CD4-positive, alpha-beta T cell treated with Interleukin-4 for 4 hours (primary cell): Measurements from ENCODE around the gene PRR19.

Experiments used
- DNase-seq: peaks from one replicate; pipeline ENCODE4 v3.0.0-alpha.2; 2020

Gene PRR19

DNA sequence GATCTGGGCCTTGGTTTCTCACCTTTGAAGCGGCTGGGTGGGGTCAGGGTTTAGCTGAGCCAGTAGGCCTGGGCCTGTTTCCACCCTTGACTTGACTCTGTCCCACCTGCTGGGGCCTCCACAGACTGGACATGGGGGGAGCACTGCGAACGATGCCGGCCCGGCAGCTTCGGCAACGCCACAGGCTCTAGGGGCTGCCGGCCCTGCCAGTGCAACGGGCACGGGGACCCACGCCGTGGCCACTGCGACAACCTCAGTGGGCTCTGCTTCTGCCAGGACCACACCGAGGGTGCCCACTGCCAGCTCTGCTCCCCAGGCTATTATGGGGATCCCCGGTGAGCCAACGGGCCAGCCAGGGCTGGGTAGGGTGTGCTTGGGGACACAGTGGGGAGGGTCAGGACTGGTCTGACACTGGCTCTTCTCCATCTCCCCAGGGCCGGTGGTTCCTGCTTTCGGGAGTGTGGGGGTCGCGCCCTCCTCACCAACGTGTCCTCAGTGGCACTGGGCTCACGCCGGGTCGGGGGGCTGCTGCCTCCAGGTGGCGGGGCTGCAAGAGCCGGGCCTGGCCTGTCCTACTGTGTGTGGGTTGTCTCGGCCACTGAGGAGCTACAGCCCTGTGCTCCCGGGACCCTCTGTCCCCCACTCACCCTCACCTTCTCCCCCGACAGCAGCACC lies 51.5 kb downstream of the PRR19 start:
- no peak for DNase-seq

DNA sequence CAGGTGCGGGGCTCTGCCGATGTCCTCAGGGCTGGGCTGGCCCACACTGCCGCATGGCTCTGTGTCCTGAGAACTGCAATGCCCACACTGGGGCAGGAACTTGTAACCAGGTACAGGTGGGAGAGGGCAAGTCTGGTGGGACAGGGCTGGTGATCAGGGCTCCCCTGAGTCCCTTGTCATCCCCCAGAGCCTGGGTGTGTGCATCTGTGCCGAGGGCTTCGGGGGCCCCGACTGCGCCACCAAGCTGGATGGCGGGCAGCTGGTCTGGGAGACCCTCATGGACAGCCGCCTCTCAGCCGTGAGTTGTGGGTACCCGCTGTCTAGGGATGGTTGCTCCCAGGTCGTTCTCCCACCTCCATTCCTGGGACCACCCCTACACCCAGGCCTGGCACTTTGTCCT lies 54.0 kb downstream of the PRR19 start:
- no peak for DNase-seq

DNA sequence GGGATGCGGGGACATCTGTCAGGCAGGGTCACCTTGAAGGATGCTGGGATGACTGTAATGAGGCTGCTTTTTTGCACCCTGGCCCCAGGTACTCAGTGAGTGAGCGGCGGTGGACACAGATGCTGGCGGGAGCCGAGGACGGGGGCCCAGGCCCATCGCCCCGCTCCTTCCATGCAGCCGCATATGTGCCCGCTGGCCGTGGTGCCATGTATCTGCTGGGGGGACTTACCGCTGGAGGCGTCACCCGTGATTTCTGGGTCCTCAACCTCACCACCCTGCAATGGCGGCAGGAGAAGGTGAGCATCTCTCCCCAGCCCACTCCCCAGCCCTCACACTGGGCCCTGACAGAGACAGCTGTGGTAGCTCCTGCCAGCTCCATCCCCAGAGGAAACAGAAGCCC lies 54.8 kb downstream of the PRR19 start:
- DNase-seq: no peak

- DNase-seq: no peak
Measured at GRCh38 chr19:42357290-42357689, 55.4 kb downstream of the PRR19 start.
